GM10847 (cell line): ENCODE data around the gene BTN3A1.

ENCODE experiments used
- POLR2A ChIP-seq: IDR thresholded peaks from 2 replicates; pipeline ENCODE4 v1.6.1; 2011; ENCODE audit not compliant: insufficient read length; ENCODE audit errors: extremely low read depth

Gene BTN3A1

DNA sequence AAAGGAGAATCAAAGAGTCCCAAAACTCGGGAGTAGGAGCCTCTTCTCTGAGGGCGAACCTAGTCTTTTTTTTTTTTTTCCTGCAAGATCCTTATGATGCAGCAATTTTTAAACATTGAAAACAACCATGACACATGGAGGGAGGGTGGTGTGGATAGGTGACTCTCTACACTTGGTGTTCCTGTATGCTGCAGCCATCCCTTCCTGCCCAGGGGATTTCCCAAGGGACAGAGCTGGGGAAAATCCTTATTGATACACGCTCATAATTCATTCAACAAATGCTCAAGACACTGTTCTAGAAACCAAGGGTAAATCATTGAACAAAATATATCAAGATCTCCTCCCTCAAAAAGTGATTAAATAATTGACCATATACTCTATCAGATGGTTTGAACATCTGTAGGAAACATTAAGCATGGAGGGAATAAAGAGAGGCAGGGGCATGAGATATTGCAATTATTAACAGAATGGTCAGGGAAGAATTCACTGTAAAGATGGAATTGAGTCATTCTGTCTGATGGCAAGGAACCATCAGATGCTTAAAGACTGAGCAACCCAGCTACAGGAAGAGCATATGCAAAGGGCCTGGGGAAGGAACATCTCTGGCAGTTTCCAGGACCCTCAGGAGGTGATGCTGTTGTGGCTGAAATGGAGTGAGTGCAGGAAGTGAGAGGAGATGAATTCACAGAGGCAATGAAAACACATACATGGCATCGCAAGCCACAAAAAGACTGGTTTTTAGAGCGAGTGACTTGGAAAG, 24.8 kb downstream of the BTN3A1 start:
- no peak for TF ChIP-seq POLR2A

DNA sequence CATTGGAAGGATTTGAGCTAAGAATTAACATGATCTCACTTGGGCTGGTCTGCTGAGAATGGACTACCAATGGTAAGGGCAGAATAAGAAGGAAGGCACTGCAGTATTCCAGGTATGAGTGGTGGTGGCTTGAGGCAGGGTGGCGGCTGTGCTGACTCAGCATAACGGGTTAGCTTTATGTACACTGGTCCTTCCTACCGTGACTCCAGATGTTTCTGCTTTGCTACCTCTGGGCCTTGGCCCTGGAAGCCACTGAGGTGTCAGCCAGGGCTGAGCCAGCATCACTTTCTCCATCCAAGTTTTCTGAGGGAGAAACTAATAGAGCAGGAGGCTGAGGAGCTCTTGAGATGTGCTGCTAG, 25.4 kb downstream of the BTN3A1 start:
- TF ChIP-seq POLR2A: no peak

DNA sequence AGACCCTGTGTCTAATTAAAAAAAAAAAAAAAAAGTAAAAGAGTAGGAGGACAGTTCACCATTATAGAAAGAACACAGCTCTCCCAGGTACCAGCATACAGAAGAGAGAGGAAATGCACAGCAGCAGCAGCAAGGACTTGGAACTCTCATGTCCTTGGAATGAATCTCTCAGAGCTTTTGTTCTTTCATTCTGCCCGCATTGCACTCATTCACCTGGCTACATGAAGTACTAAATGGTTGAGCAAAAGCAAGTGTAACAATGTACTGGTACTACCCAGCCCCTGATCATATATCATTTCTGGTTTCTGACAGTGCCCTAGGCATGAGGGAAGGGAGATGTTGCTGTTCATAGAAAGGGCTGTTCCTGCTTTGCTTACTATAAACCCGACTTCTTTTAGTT, 26.1 kb downstream of the BTN3A1 start:
- no peak for TF ChIP-seq POLR2A

DNA sequence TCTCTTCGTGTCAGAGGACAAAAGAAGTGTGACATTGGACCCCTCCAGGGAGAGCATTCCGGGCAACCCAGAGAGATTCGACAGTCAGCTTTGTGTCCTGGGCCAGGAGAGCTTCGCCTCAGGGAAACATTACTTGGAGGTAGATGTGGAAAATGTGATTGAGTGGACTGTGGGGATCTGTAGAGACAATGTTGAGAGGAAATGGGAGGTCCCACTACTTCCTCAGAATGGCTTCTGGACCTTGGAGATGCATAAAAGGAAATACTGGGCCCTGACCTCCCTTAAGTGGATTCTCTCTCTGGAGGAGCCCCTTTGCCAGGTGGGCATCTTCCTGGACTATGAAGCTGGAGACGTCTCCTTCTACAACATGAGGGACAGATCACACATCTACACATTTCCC, 28.7 kb downstream of the BTN3A1 start:
- no peak for TF ChIP-seq POLR2A

DNA sequence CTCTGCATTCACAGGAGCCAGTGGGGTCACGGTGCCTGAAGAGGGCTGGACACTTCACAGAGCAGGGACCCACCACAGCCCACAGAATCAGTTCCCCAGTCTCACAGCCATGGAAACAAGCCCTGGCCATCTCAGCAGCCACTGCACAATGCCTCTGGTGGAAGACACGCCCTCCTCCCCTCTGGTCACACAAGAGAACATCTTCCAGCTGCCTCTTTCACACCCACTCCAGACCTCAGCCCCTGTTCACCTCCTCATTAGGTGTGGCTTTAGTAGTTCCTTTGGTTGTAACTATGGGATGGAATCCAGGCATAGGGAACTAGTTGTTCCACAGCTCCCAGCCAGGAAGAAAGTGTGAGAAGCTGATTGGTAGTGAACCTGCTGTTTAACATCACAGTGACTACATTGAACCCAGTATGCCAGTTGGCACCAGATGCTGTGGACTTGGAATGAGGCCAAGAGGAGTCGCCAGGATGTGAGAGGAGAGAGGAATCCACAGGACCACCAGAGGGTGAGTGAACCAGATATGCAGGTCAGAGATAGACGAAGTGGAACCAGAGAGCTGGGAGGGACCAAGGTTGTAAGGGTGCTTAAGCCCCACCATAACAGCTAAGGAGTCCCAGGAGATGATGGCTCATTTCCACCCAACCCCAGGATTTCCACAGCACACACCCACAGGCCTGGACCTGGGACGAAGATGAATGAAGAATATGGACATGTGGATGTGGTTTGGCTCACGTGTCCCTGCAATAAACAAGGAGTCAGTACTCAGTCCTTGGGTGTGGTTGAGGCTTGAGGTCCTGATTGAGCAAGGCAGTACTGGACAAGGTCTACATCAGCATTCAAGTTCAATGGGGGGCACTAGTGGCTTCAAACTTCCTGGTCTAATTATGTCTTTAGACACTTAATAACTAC, 29.4 kb downstream of the BTN3A1 start:
- no peak for TF ChIP-seq POLR2A

DNA sequence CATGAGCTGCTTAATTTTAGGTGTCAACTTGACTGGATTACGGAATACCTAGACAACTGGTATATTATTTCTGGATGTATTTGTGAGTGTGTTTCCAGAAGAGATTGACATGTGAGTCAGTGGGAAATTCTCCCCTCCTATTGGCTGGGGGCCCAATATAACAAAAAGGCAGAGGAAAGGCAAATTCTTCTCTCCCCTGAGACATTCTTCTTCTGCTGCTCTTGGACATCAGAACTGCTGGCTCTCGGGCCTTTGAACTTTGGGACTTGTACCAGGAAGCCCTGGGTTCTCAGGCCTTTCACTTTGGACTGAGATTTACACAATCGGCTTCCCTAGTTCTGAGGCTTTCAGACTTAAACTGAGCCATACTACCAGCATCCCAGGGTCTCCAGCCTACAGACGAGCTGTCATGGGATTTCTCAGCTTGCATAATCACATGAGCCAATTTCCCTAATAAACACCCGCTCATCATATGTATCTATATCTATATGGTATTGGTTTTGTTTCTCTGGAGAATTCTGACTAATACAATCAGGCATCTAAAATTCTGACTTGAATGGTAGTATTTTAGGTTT, 30.6 kb downstream of the BTN3A1 start:
- TF ChIP-seq POLR2A: no peak

DNA sequence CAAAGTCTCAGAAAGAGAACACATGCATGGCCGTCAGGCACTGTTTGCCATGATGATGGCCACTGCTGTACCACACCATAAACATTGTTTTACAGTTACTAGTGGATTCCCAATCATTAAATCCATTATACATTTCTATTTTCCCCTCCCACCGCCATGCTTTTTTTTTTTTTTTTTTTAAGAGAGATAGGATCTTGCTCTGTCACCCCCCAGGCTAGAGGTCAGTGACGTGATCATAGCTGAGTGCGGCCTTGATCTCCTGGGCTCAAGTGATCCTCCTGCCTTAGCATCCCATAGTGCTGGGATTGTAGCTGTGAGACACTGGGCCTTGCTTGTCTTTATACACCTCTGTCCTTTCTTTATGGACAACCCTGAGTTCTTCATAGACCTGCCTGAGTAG, 33.9 kb downstream of the BTN3A1 start:
- TF ChIP-seq POLR2A: no peak

GRCh38 chr6:26437550-26437949, 35.5 kb downstream of the BTN3A1 start:
- TF ChIP-seq POLR2A: no peak

DNA sequence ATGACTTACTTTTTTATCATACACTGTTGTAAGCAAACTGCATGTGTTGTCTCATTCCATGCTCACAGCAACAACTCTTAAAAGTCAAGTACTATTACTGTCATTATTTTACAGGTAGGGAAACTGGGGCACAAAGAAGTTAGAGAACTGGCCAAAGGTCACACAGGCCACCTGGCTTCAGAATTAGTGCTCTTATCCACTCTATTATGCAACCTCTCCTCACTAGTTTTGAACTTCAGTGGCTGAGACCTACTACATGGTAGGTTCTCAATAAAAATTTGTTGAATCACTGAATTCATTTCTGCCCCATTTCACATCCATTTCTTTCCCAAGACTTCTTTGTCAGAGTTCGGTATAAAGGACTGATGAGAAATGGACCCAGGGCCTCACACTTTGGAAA, 35.9 kb downstream of the BTN3A1 start:
- TF ChIP-seq POLR2A: no peak

- TF ChIP-seq POLR2A: no peak
Measured at GRCh38 chr6:26439151-26440125, 37.4 kb downstream of the BTN3A1 start.

- no peak for TF ChIP-seq POLR2A
Measured at GRCh38 chr6:26440977-26441358, 38.9 kb downstream of the BTN3A1 start.

DNA sequence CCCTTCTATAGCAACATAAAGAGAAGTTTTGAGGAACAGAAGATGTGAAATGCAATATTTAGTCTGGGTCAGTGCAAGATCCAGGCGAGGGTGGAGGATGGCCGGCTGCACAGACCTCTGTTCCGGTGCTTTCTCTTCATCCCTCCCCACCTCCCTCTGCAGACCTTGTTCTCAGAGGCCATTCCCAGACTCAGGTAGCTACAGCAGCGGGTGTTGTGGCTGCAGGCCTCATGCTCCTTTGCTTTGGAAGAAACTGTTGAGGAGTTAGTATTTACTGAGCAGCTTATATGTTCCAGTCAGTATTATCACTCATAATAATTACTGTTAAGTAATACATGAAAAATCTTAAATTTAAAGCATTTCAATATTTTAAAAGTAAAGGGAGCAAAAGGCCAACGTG, 39.9 kb downstream of the BTN3A1 start:
- TF ChIP-seq POLR2A: no peak

- TF ChIP-seq POLR2A: no peak
Measured at GRCh38 chr6:26445934-26446667, 44.0 kb downstream of the BTN3A1 start.

DNA sequence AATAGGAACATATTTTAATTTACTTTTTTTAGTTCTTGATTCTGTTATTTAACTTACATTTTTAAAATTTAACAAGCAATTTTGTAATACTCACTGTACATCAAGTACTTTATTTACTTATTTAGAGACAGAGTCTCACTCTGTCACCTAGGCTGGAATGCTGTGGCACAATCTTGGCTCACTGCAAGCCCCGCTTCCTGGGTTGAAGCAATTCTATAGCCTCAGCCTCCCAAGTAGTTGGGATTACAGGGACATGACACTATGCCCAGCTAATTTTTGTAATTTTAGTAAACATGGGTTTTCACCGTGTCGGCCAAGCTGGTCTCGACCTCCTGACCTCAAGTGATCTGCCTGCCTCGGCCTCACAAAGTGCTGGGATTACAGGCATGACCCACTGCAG, 45.2 kb downstream of the BTN3A1 start:
- no peak for TF ChIP-seq POLR2A

DNA sequence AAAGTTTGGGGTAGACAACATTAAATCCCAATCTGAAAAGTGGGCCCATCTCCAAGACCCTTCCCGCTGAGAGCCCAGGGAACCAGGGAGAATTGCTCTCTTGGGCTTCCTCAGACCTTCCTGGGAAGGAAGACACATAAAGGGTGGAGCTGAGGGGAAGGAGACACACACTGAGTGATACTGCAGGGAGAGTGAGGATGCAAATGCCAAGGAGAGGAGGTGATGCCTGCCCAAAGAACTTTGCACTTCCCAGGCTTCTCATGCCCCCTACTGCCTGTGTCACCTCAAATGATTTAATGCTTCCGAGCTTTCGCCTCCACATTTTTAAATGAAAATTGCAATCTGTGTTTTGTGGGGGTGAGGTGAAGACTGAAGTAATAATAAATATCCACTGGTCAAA, 48.2 kb downstream of the BTN3A1 start:
- TF ChIP-seq POLR2A: no peak
